Adrenal gland (tissue), 12 donors: ENCODE measurements around the gene PDK2. TPM values are rescaled to one million over a fixed set of nuclear protein-coding genes. Genes with fewer than 3 reads are reported as not detected.
A peak's percentile ranks its signal among the peaks of the same experiment; 100 is the strongest.

ENCODE experiments used
- DNase-seq, 7 donors: peaks; one replicate each; pipeline ENCODE4 v3.0.0-alpha.2; 2019 to 2020
- H3K27ac ChIP-seq, 5 donors: fragments of 200-600 bp; sonication (generic) in 4 of 5; 1 replicate in 3 of 5; 2 replicates in 2 of 5; pipeline versions ENCODE4 v1.5.1 to v1.8.0; 2016 to 2020; ENCODE audit warnings: mild to moderate bottlenecking in 1 of 5
- H3K27me3 ChIP-seq: fragments of 200-600 bp; 2 replicates; pipeline ENCODE4 v1.8.0; 2021
- H3K36me3 ChIP-seq, 2 donors: fragments of 200-600 bp; replicated peaks in 1 of 2; 1 replicate in 1 of 2; 2 replicates in 1 of 2; pipeline versions ENCODE4 v1.5.1 to v1.8.0; 2018 to 2022
- H3K4me1 ChIP-seq, 2 donors: fragments of 200-600 bp; replicated peaks in 1 of 2; 1 replicate in 1 of 2; 2 replicates in 1 of 2; pipeline versions ENCODE4 v1.5.1 to v1.8.0; 2018 to 2021
- H3K4me3 ChIP-seq, 4 donors: fragments of 200-600 bp; sonication (generic) in 3 of 4; one replicate each; pipeline ENCODE4 v1.5.1; 2016 to 2018
- H3K9me3 ChIP-seq, 3 donors: fragments of 200-600 bp; sonication (generic) in 1 of 3; replicated peaks in 1 of 3; 1 replicate in 2 of 3; 2 replicates in 1 of 3; pipeline versions ENCODE4 v1.5.1 to v1.8.0; 2016 to 2021
- POLR2A ChIP-seq, 2 donors: fragments of 450-650 bp; IDR thresholded peaks; one replicate each; pipeline ENCODE4 v1.6.1; 2017; ENCODE audit warnings: antibody characterized with exemption in 2 of 2, mild to moderate bottlenecking in 2 of 2, moderate library complexity in 1 of 2
- WGBS, 4 donors: extraction: QIAGEN DNeasy Blood & Tissue Kit in 2 of 4; methylation state at CpG; one replicate each; pipeline versions ENCODE4 v1.1.5 to v1.1.7; 2013 to 2017; 5-methylcytosine and 5-hydroxymethylcytosine counted together
- intact Hi-C, 2 donors: fragments of 100-400 bp; cut with DNase I; formaldehyde crosslinking; loops; one replicate each; pipeline versions ENCODE4 v1.14.1 to v1.15.0; 2022 to 2023
- polyA plus RNA-seq, 3 donors: library from polyadenylated mRNA; stranded (reverse); fragments of 200-250 nt in 2 of 3; fragments of 350-450 nt in 1 of 3; fragmentation: Illumina TruSeq in 1 of 3; extraction: RNeasy Lipid Tissue Mini Kit (QIAGEN cat#74804) in 1 of 3; gene quantifications; one replicate each; pipeline ENCODE4 v1.2.3, GENCODE V29; 2013 to 2014
- total RNA-seq, 9 donors: library from RNA; depleted of rRNA in 4 of 9; stranded (reverse); fragments of >200 nt in 4 of 9; fragments of 120-200 nt in 1 of 9; fragmentation: NEBNext Ultra II Directional in 1 of 9; extraction: Animal tissue kit (Norgen Biotek cat#: 25700) in 1 of 9; gene quantifications; one replicate each; pipeline versions ENCODE4 v1.1.0 to v1.2.4, GENCODE V29; 2013 to 2023
- TF ChIP-seq, protein P1 (sequence below), 6 experiments: fragments of 450-650 bp in 4 of 6; fragments of 200-600 bp in 2 of 6; sonication (generic) in 1 of 6; IDR thresholded peaks; 1 replicate in 5 of 6; 2 replicates in 1 of 6; pipeline versions ENCODE4 v1.5.1 to v1.8.0; 2016 to 2021; ENCODE audit warnings: antibody characterized with exemption in 6 of 6, mild to moderate bottlenecking in 2 of 6, moderate library complexity in 1 of 6
- donor health status: healthy with polysubstance abuse.
- donor health status: Bipolar disorder and iron deficiency.
- donor health status: DM: yes; HTN: yes; CAD: no.
- donor health status: DM: no; HTN: no; CAD: no.
- donor health status: DM: no; HTN: no; CAD: no.
- donor health status: DM: yes; HTN: yes; CAD: no.

PDK2 gene
- total and polyA plus RNA-seq, 12 donors, result 28.4 to 225 (median 124) TPM

DNA sequence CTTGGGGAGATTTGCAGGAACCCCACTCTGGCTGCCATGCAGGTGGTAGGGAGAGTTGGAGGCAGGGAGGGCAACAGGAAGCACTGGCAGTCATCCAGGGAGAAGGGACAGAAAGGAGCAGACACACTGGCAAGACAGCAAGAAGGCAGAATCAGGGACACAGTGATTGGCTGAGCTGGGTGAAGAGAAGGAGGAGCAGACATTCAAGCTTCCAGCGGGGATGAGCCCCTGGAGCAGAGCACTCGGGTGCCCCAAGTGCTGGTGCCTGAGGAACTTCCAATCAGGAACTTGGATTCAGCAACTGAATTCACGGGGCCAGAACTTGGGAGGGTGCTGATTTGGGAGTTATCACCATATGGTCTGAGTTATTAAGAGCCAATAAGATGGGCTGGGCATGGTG, 45.5 kb upstream of the PDK2 start:
- Histone ChIP-seq H3K9me3 (no peaks in the 10 kb centered on the region), H3K27me3 (no peaks in the 10 kb centered on the region), H3K36me3 (no peaks in the 10 kb centered on the region), H3K4me3 (no peak overlapping the region), H3K4me1 (peaks cover 6 to 27% of the 10 kb centered on the region in 2 donors), H3K27ac (no peak overlapping the region)
- peak in 1 of 7 donors; percentile 9 for DNase-seq
- intact Hi-C loops, result no loop called here
- WGBS, 4 donors, result 52 to 85% (median 74%) methylated on average over 2 to 3 of the region's 3 CpGs
- TF ChIP-seq POLR2A (IDR thresholded peaks at IDR 0.05), result no peak
- TF ChIP-seq, protein P1, sequence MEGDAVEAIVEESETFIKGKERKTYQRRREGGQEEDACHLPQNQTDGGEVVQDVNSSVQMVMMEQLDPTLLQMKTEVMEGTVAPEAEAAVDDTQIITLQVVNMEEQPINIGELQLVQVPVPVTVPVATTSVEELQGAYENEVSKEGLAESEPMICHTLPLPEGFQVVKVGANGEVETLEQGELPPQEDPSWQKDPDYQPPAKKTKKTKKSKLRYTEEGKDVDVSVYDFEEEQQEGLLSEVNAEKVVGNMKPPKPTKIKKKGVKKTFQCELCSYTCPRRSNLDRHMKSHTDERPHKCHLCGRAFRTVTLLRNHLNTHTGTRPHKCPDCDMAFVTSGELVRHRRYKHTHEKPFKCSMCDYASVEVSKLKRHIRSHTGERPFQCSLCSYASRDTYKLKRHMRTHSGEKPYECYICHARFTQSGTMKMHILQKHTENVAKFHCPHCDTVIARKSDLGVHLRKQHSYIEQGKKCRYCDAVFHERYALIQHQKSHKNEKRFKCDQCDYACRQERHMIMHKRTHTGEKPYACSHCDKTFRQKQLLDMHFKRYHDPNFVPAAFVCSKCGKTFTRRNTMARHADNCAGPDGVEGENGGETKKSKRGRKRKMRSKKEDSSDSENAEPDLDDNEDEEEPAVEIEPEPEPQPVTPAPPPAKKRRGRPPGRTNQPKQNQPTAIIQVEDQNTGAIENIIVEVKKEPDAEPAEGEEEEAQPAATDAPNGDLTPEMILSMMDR (IDR thresholded peaks at IDR 0.05), result no peak

- Histone ChIP-seq H3K9me3 (no peaks in the 10 kb centered on the region), H3K4me3 (no peak overlapping the region), H3K27ac (peak overlapping the region in 2 of 5 donors; percentile 17 to 94), H3K27me3 (no peaks in the 10 kb centered on the region), H3K36me3 (no peaks in the 10 kb centered on the region), H3K4me1 (peaks cover 12 to 33% of the 10 kb centered on the region in 2 donors)
- DNase-seq, result no peak
- intact Hi-C loops, result no loop called here
- WGBS, 4 donors, result 89 to 93% (median 92%) methylated on average over 12 of the region's 12 CpGs
- TF ChIP-seq, protein P1 (IDR thresholded peaks at IDR 0.05), result no peak
- TF ChIP-seq POLR2A (IDR thresholded peaks at IDR 0.05), result no peak
These were observed 44.6 kb upstream of the PDK2 start for GRCh38 chr17:50050431-50051032.

DNA sequence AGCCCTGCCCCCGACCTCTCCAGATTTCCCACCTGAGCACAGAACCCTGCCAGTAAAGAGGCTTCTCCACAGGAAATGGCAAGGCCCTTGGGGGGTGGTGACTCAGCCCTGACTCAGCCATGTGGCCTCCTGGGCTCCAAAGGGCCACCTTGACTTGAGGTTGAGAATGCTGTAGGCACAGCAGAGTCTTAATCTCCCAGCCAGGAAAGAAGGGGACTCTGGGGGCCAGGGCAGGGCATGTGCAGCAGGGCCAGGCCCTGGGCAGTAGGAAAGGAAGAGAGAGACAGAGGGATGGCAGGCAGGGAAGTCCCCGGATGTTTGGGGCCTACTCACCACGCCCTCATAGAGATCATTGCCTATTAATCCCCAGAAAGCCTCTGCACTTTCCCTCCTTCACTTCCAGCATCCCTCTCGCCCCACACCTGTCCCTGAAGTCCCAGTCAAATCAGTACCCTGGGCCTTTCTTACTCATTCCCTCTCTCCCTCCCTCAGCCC, 44.0 kb upstream of the PDK2 start:
- Histone ChIP-seq H3K4me1 (peaks cover 12 to 33% of the 10 kb centered on the region in 2 donors), H3K27ac (peak overlapping the region in 3 of 5 donors; percentile 17 to 94 (median 19)), H3K9me3 (no peaks in the 10 kb centered on the region), H3K36me3 (no peaks in the 10 kb centered on the region), H3K4me3 (no peak overlapping the region), H3K27me3 (no peaks in the 10 kb centered on the region)
- 64 to 73% (median 66%) methylated on average over 4 of the region's 4 CpGs for whole genome bisulfite sequencing, 4 donors
- TF ChIP-seq, protein P1 (IDR thresholded peaks at IDR 0.05), result no peak
- TF ChIP-seq POLR2A (IDR thresholded peaks at IDR 0.05), result no peak
- intact Hi-C loops, result no loop called here
- DNase-seq, result peak; percentile 72 to 84 (median 80)

- no peaks in the 10 kb centered on the region for H3K27me3 ChIP-seq
- H3K9me3 ChIP-seq, result no peaks in the 10 kb centered on the region
- WGBS, 4 donors, result 84 to 100% (median 93%) methylated on average over 1 to 2 of the region's 2 CpGs
- intact Hi-C loops, result no loop called here
- peak overlapping the region in 3 of 5 donors; percentile 17 to 94 (median 19) for H3K27ac ChIP-seq
- no peak overlapping the region for H3K4me3 ChIP-seq
- TF ChIP-seq, protein P1 (IDR thresholded peaks at IDR 0.05), result no peak
- TF ChIP-seq POLR2A (IDR thresholded peaks at IDR 0.05), result no peak
- DNase-seq, result no peak
- H3K4me1 ChIP-seq, result peaks cover 13 to 36% of the 10 kb centered on the region in 2 donors
- no peaks in the 10 kb centered on the region for H3K36me3 ChIP-seq
These were observed 43.5 kb upstream of the PDK2 start for GRCh38 chr17:50051606-50052005.
